ENCODE measurements around the gene PTGER3.

GRCh38 chr1:71043065-71043464 is 4.6 kb downstream of the PTGER3 start:
- TF ChIP-seq EZH2 (IDR thresholded peaks at IDR 0.05; ENCODE audit: low read depth, unreplicated experiment) (no peak), POLR2AphosphoS5 (IDR thresholded peaks at IDR 0.05; ENCODE audit: low read depth) (no peak), ETS1 (IDR thresholded peaks at IDR 0.05) (no peak), EZH2phosphoT487 (IDR thresholded peaks at IDR 0.05; ENCODE audit: unreplicated experiment) (no peak), JUNB (IDR thresholded peaks at IDR 0.05; ENCODE audit: unreplicated experiment) (no peak), CREB1 (CRISPR knock-in tag; IDR thresholded peaks at IDR 0.05; ENCODE audit: low read depth) (no peak)
- TF ChIP-seq, protein P1, sequence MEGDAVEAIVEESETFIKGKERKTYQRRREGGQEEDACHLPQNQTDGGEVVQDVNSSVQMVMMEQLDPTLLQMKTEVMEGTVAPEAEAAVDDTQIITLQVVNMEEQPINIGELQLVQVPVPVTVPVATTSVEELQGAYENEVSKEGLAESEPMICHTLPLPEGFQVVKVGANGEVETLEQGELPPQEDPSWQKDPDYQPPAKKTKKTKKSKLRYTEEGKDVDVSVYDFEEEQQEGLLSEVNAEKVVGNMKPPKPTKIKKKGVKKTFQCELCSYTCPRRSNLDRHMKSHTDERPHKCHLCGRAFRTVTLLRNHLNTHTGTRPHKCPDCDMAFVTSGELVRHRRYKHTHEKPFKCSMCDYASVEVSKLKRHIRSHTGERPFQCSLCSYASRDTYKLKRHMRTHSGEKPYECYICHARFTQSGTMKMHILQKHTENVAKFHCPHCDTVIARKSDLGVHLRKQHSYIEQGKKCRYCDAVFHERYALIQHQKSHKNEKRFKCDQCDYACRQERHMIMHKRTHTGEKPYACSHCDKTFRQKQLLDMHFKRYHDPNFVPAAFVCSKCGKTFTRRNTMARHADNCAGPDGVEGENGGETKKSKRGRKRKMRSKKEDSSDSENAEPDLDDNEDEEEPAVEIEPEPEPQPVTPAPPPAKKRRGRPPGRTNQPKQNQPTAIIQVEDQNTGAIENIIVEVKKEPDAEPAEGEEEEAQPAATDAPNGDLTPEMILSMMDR (conservative IDR thresholded peaks at IDR 0.05; ENCODE audit: low read depth in 2 of 2) = no peak
- TF ChIP-seq, protein P2, sequence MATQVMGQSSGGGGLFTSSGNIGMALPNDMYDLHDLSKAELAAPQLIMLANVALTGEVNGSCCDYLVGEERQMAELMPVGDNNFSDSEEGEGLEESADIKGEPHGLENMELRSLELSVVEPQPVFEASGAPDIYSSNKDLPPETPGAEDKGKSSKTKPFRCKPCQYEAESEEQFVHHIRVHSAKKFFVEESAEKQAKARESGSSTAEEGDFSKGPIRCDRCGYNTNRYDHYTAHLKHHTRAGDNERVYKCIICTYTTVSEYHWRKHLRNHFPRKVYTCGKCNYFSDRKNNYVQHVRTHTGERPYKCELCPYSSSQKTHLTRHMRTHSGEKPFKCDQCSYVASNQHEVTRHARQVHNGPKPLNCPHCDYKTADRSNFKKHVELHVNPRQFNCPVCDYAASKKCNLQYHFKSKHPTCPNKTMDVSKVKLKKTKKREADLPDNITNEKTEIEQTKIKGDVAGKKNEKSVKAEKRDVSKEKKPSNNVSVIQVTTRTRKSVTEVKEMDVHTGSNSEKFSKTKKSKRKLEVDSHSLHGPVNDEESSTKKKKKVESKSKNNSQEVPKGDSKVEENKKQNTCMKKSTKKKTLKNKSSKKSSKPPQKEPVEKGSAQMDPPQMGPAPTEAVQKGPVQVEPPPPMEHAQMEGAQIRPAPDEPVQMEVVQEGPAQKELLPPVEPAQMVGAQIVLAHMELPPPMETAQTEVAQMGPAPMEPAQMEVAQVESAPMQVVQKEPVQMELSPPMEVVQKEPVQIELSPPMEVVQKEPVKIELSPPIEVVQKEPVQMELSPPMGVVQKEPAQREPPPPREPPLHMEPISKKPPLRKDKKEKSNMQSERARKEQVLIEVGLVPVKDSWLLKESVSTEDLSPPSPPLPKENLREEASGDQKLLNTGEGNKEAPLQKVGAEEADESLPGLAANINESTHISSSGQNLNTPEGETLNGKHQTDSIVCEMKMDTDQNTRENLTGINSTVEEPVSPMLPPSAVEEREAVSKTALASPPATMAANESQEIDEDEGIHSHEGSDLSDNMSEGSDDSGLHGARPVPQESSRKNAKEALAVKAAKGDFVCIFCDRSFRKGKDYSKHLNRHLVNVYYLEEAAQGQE (IDR thresholded peaks at IDR 0.05; ENCODE audit: unreplicated experiment) = no peak

Measured in GM23338 (cell line).